SKM-1 (cell line): Measurements from ENCODE around the gene CES4A.
"Not testable (repeated sequence)": the region's sequence is repeated elsewhere in the genome, so short reads cannot be mapped to it uniquely, and the experiment has no call there.

Source experiments
- DNase-seq: peaks from one replicate; lab custom pipeline; 2025; ENCODE audit not compliant: unreplicated experiment; lab: John Stamatoyannopoulos, UW

CES4A gene

DNA sequence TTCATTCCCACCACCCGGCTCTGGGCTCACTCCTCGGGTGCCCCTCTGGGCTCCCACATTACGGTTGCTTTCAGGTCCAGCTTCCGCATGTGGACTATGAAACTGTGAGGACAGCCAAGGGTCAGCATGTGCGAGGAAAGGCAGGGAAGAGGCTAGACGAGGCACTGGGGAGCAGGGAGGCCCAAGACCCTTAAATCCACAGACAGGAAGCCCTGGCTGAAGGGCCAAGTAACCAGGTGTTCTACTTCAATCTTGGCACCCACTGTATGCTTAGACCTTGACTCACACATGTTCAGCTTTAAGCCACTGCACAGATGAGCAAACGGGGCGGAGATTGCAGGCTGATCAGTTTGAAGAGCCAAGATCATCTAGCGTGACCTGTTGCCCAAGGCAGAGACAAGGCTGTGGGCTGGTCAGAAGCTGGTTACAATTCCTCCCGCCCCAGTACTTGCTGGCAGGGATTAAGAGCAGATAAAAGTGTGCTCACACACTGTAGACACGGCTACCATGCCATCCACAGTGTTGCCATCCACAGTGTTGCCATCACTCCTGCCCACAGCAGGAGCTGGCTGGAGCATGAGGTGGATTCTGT lies at the start of gene CES4A:
CES4A (plus strand) TSS at position 393 of the 592 bp plus-strand sequence; CDS start at position 577, 184 bp downstream.
- DNase-seq = no peak

GRCh38 chr16:66939366-66939765 lies 49.0 kb upstream of the CES4A start:
- no peak for DNase-seq

GRCh38 chr16:66940236-66940635 lies 48.2 kb upstream of the CES4A start:
- no peak for DNase-seq

DNA sequence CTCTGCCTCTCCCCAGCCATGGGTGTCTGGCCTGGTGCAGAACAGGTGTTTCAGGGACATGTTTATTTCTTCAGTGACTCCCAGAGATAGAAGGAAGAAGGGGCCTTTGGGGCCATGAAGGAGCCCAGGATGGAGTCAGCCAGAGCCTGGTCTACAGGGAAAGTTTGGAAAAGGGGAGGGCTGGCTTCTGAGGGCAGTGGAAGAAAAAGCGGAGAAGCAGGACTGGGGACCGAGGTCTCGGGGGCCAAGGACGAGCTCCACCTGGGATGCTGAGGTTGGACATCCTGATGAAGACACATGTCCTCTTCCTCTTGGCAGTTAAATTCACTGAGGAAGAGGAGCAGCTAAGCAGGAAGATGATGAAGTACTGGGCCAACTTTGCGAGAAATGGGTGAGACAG lies 45.4 kb upstream of the CES4A start:
- DNase-seq = no peak

DNA sequence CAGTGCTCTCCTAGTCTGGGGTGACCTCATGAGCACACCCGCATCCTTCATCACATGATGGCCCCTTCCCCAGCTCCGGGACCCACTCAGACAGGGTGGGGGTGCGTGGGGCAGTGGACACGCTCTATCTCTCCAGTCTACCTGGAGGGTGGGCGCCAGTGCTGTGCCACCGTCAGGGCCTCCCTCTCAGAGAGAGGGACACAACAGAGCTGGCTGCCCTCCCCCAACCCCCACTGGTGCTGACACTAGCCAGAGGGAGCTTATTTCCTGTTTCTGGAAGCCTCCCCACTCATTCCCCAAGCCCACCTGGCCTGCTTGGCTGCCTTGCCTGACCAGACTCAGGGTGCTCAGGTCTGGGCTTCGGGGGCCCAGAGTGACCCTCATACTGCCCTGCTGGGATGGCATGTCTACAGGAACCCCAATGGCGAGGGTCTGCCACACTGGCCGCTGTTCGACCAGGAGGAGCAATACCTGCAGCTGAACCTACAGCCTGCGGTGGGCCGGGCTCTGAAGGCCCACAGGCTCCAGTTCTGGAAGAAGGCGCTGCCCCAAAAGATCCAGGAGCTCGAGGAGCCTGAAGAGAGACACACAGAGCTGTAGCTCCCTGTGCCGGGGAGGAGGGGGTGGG lies 44.8 kb upstream of the CES4A start:
- no peak for DNase-seq

- no peak for DNase-seq
Observed at GRCh38 chr16:66944054-66944441, 44.3 kb upstream of the CES4A start.

DNA sequence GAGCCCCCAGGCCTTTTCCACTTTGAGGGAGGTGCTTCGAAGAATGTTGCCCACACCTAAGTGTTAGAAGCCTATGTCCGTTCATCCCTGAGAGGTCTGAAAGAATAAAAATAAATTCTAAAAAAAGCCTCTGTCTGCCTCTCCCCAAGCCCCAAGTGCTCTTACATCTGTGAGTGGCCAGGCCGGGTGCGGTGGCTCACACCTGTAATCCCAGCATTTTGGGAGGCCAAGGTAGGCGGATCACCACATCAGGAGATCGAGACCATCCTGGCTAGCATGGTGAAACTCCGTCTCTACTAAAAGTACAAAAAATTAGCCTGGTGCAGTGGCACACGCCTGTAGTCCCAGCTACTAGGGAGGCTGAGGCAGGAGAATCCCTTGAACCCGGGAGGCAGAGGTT lies 43.4 kb upstream of the CES4A start:
- DNase-seq = not testable (repeated sequence)

GRCh38 chr16:66945939-66946338 lies 42.5 kb upstream of the CES4A start:
- no peak for DNase-seq

GRCh38 chr16:66946541-66946940 lies 41.8 kb upstream of the CES4A start:
- DNase-seq = no peak

GRCh38 chr16:66946974-66947301 lies 41.5 kb upstream of the CES4A start:
- DNase-seq = no peak

GRCh38 chr16:66947302-66948065 lies 40.9 kb upstream of the CES4A start:
- DNase-seq = peak; percentile 79

- no peak for DNase-seq
Observed at GRCh38 chr16:66948134-66948836, 40.1 kb upstream of the CES4A start.

GRCh38 chr16:66948837-66949225 lies 39.6 kb upstream of the CES4A start:
- no peak for DNase-seq

- DNase-seq = no peak
Observed at GRCh38 chr16:66949472-66949871, 38.9 kb upstream of the CES4A start.

DNA sequence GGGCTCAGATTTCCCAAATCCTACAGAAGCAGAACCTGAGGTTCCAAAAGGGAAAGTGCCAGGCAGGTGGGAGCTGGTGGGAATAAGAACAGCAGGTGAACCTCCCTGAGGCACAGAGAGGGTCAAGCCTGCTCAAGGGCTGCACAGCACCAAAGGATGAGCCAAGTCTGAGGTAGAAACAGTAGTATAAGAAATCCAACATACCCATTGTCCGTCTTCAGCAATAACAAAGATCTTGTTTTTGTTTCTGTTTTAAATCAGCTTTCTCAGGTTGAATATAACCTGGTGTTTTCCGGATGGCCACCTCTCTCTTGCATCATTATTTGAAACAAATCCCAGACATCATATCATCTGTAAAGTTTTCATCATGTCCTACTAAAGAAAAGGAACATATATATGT lies 38.0 kb upstream of the CES4A start:
- DNase-seq = no peak

- DNase-seq = no peak
Observed at GRCh38 chr16:66950971-66951790, 37.2 kb upstream of the CES4A start.

- no peak for DNase-seq
Observed at GRCh38 chr16:66952430-66953110, 35.8 kb upstream of the CES4A start.

DNA sequence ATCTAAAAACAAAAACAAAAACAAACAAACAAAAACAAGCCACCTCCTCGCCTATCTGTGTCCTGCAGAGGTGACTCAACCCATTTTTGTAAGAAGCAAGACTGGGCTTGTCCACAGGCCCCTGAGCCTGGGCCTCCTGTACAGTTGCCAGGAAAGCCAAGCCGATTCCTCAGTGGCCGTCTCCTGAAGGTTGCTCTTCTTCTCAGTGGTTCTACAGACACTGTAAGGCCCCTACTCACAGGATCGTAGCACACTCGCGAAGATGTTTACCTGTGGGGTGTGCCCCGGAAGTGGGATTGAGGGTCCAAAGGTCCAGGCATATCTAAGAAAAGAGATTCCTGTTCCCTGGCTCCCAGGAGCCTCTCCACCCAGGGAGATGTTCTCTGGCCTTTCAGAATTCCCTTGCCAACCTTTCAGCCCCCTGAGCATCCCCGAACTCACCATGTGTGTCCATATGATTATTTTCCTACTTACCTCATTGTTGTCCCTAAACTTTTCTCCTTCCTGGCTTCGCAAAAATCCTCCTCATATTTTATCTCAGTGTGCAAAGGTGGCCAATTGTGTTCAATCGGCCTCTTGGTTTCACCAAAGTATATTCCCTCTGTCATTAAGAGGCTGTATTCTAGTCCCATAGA lies 34.8 kb upstream of the CES4A start:
- DNase-seq = no peak

GRCh38 chr16:66954097-66954659 lies 34.2 kb upstream of the CES4A start:
- peak; percentile 77 for DNase-seq
